HepG2 (cell line): ENCODE measurements around the gene YTHDF1. TPM values are rescaled to one million over a fixed set of nuclear protein-coding genes. Genes with fewer than 3 reads are reported as not detected.

Experiments
- ARNTL ChIP-seq: sonication (generic); formaldehyde crosslinking; IDR thresholded peaks from 2 replicates; pipeline ENCODE4 v1.4.0; 2020; ENCODE audit warnings: mild to moderate bottlenecking, missing genetic modification reagents
- BRD4 ChIP-seq: sonication (generic); formaldehyde crosslinking; IDR thresholded peaks from 2 replicates; pipeline ENCODE4 v1.4.0; 2020; ENCODE audit warnings: missing genetic modification reagents
- CCAR2 ChIP-seq: fragments of 200-400 bp; formaldehyde crosslinking; optimal IDR thresholded peaks from 2 replicates; pipeline ENCODE3; 2018; ENCODE audit warnings: low read depth, mild to moderate bottlenecking, low read length, moderate library complexity
- CCDC6 ChIP-seq: sonication (generic); formaldehyde crosslinking; IDR thresholded peaks from 2 replicates; pipeline ENCODE4 v1.8.1; 2022; ENCODE audit warnings: mild to moderate bottlenecking, missing genetic modification reagents, moderate library complexity
- HDAC6 ChIP-seq: fragments of 200-600 bp; sonication (generic); IDR thresholded peaks from 2 replicates; pipeline ENCODE4 v1.7.0; 2017; ENCODE audit warnings: mild to moderate bottlenecking, antibody characterized with exemption, low read length, low read depth
- HNF4A ChIP-seq: sonication (generic); formaldehyde crosslinking; IDR thresholded peaks from 2 replicates; pipeline ENCODE4 v1.4.0; 2020; ENCODE audit warnings: missing genetic modification reagents
- KMT2A ChIP-seq: sonication (generic); formaldehyde crosslinking; IDR thresholded peaks from 2 replicates; pipeline ENCODE4 v1.4.0; 2020; ENCODE audit warnings: missing genetic modification reagents
- MAF1 ChIP-seq: sonication (generic); formaldehyde crosslinking; IDR thresholded peaks from 2 replicates; pipeline ENCODE4 v1.5.0; 2020; ENCODE audit warnings: missing genetic modification reagents, borderline replicate concordance
- NFKB2 ChIP-seq: sonication (generic); formaldehyde crosslinking; IDR thresholded peaks from 2 replicates; pipeline ENCODE4 v1.4.0; 2020; ENCODE audit warnings: missing genetic modification reagents, borderline replicate concordance
- POLR2G ChIP-seq: fragments of 200-400 bp; formaldehyde crosslinking; IDR thresholded peaks from 2 replicates; pipeline ENCODE4 v1.6.1; 2018; ENCODE audit warnings: mild to moderate bottlenecking, low read depth, low read length, moderate library complexity
- REPIN1 ChIP-seq: sonication (generic); formaldehyde crosslinking; IDR thresholded peaks from 2 replicates; pipeline ENCODE4 v1.8.0; 2022; ENCODE audit warnings: missing genetic modification reagents, low read depth, mild to moderate bottlenecking, borderline replicate concordance
- RXRB ChIP-seq: IDR thresholded peaks from 2 replicates; pipeline ENCODE4 v1.6.1; 2016; ENCODE audit warnings: borderline replicate concordance, missing genetic modification reagents, missing compliant biosample characterization
- SALL1 ChIP-seq: sonication (generic); formaldehyde crosslinking; IDR thresholded peaks from 2 replicates; pipeline ENCODE4 v1.8.0; 2022; ENCODE audit warnings: mild to moderate bottlenecking, missing genetic modification reagents
- SSRP1 ChIP-seq: IDR thresholded peaks from 2 replicates; pipeline ENCODE4 v1.6.1; 2016; ENCODE audit warnings: control low read depth
- YY1 ChIP-seq: IDR thresholded peaks from 2 replicates; pipeline ENCODE4 v1.6.1; 2011; ENCODE audit warnings: low read length, low read depth, moderate library complexity, mild to moderate bottlenecking; ENCODE audit not compliant: insufficient read depth, insufficient replicate concordance
- ZBTB20 ChIP-seq: sonication (generic); formaldehyde crosslinking; IDR thresholded peaks from 2 replicates; pipeline ENCODE4 v1.8.1; 2023; ENCODE audit warnings: missing genetic modification reagents, low read depth, mild to moderate bottlenecking, borderline replicate concordance
- ZBTB7A ChIP-seq: sonication (generic); formaldehyde crosslinking; IDR thresholded peaks from 2 replicates; pipeline ENCODE4 v1.8.0; 2022; ENCODE audit warnings: mild to moderate bottlenecking, missing genetic modification reagents
- ZKSCAN5 ChIP-seq: sonication (generic); formaldehyde crosslinking; IDR thresholded peaks from 2 replicates; pipeline ENCODE4 v1.5.1; 2020; ENCODE audit warnings: mild to moderate bottlenecking, missing genetic modification reagents
- ZNF136 ChIP-seq: sonication (generic); formaldehyde crosslinking; IDR thresholded peaks from 2 replicates; pipeline ENCODE4 v1.8.1; 2022; ENCODE audit warnings: low read depth, mild to moderate bottlenecking, moderate library complexity, missing genetic modification reagents
- ZNF232 ChIP-seq: sonication (generic); formaldehyde crosslinking; IDR thresholded peaks from 2 replicates; pipeline ENCODE4 v1.4.0; 2020; ENCODE audit warnings: missing genetic modification reagents, borderline replicate concordance
- ZNF331 ChIP-seq: sonication (generic); formaldehyde crosslinking; IDR thresholded peaks from 2 replicates; pipeline ENCODE4 v1.4.0; 2020; ENCODE audit warnings: missing genetic modification reagents
- ZNF430 ChIP-seq: sonication (generic); formaldehyde crosslinking; IDR thresholded peaks from 2 replicates; pipeline ENCODE4 v1.9.0; 2021; ENCODE audit warnings: mild to moderate bottlenecking, missing genetic modification reagents
- ZNF710 ChIP-seq: sonication (generic); formaldehyde crosslinking; IDR thresholded peaks from 2 replicates; pipeline ENCODE4 v1.5.0; 2020; ENCODE audit warnings: mild to moderate bottlenecking, missing genetic modification reagents, borderline replicate concordance
- polyA plus RNA-seq, 8 experiments: library from polyadenylated mRNA; depleted of rRNA in 3 of 8; stranded (reverse) in 7 of 8; unstranded in 1 of 8; fragments of >200 nt; fragmentation: Illumina TruSeq in 4 of 8; extraction: Trizol in 4 of 8; gene quantifications; 2 replicates each; pipeline versions ENCODE4 v1.2.1 to v1.2.3, GENCODE V29; 2011 to 2016; ENCODE audit warnings: low read depth in 4 of 8, missing spikeins in 1 of 8, mixed read lengths in 1 of 8; ENCODE audit not compliant: insufficient read depth in 1 of 8
- total RNA-seq, 5 experiments: library from RNA; depleted of rRNA; stranded (reverse); fragments of >200 nt; fragmentation: Illumina TruSeq; extraction: Trizol; gene quantifications; 2 replicates each; pipeline ENCODE4 v1.2.3, GENCODE V29; 2016; ENCODE audit warnings: low read depth in 1 of 5
- TF ChIP-seq, protein P1 (sequence below): sonication (generic); formaldehyde crosslinking; IDR thresholded peaks from 2 replicates; pipeline ENCODE4 v1.9.0; 2021; ENCODE audit warnings: missing genetic modification reagents, mild to moderate bottlenecking, borderline replicate concordance

Gene YTHDF1
- total and polyA plus RNA-seq, 2 of the 13 experiments (the other 11 are each of a cell fraction or from before 2014, with no cell fraction given), result 34.5 to 37.7 TPM

GRCh38 chr20:63215101-63216040 lies 560 bp downstream of the YTHDF1 start (continued):
- TF ChIP-seq ZKSCAN5 (CRISPR knock-in tag), result no peak
- peak; percentile 58 for TF ChIP-seq POLR2G
- TF ChIP-seq ZNF136 (CRISPR knock-in tag), result no peak
- TF ChIP-seq MAF1 (CRISPR knock-in tag), result peak; percentile 66; the same call in 1 of the 2 replicates
- peak; percentile 62; the same call in 1 of the 2 replicates for TF ChIP-seq SSRP1 (CRISPR knock-in tag)
- no peak; the same call in 1 of the 2 replicates for TF ChIP-seq ZBTB20 (CRISPR knock-in tag)
- peak; percentile 26; the same call in 1 of the 2 replicates for TF ChIP-seq REPIN1 (CRISPR knock-in tag)
- TF ChIP-seq ZBTB7A (CRISPR knock-in tag), result 0 out of 2 replicates have a peak, but pooled peaks have one; percentile 52
- TF ChIP-seq ZNF232 (CRISPR knock-in tag), result peak; percentile 32; the same call in 1 of the 2 replicates
- TF ChIP-seq CCAR2, result no peak
- TF ChIP-seq ZNF331 (CRISPR knock-in tag), result 0 out of 2 replicates have a peak, but pooled peaks have one; percentile 3
- TF ChIP-seq ZNF710 (CRISPR knock-in tag), result peak; percentile 52; the same call in 1 of the 2 replicates
- peak; percentile 50 for TF ChIP-seq HNF4A (CRISPR knock-in tag)
- TF ChIP-seq HDAC6, result no peak
- TF ChIP-seq KMT2A (CRISPR knock-in tag), result peak; percentile 45; the same call in 1 of the 2 replicates
- TF ChIP-seq RXRB (CRISPR knock-in tag), result no peak; the same call in 1 of the 2 replicates
- no peak for TF ChIP-seq CCDC6 (CRISPR knock-in tag)
- TF ChIP-seq ZNF430 (CRISPR knock-in tag), result peak; percentile 51; the same call in 1 of the 2 replicates
- peak; percentile 78 for TF ChIP-seq YY1
- 0 out of 2 replicates have a peak, but pooled peaks have one; percentile 22 for TF ChIP-seq ARNTL (CRISPR knock-in tag)
- peak; percentile 58; the same call in 1 of the 2 replicates for TF ChIP-seq BRD4 (CRISPR knock-in tag)
- TF ChIP-seq SALL1 (CRISPR knock-in tag), result no peak; the same call in none of the 2 replicates
- TF ChIP-seq, protein P1, sequence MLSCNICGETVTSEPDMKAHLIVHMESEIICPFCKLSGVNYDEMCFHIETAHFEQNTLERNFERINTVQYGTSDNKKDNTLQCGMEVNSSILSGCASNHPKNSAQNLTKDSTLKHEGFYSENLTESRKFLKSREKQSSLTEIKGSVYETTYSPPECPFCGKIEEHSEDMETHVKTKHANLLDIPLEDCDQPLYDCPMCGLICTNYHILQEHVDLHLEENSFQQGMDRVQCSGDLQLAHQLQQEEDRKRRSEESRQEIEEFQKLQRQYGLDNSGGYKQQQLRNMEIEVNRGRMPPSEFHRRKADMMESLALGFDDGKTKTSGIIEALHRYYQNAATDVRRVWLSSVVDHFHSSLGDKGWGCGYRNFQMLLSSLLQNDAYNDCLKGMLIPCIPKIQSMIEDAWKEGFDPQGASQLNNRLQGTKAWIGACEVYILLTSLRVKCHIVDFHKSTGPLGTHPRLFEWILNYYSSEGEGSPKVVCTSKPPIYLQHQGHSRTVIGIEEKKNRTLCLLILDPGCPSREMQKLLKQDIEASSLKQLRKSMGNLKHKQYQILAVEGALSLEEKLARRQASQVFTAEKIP, result no peak
- TF ChIP-seq NFKB2 (CRISPR knock-in tag), result peak; percentile 23; the same call in 1 of the 2 replicates
